Keratinocyte (primary cell): ENCODE results near the gene DNAJB14. TPM values are rescaled to one million over a fixed set of nuclear protein-coding genes. Genes with fewer than 3 reads are reported as not detected.

Source experiments
- DNase-seq: peaks from one replicate; pipeline ENCODE4 v3.0.0-alpha.2; 2011; ENCODE audit warnings: low read depth, missing footprints, low spot score
- FAIRE-seq: peaks from 2 replicates; lab custom pipeline; 2011; peaks lifted over from hg19 to GRCh38; lab: Jason Lieb, UNC
- H2AFZ ChIP-seq: 2 replicates; pipeline ENCODE4 v1.6.0; 2012; ENCODE audit warnings: low read length, control low read depth, inconsistent platforms; ENCODE audit not compliant: control insufficient read depth
- H3K27ac ChIP-seq: 2 replicates; pipeline ENCODE4 v1.5.1; 2011; ENCODE audit warnings: low read length; ENCODE audit not compliant: control insufficient read depth, insufficient read depth
- H3K27me3 ChIP-seq: 3 replicates; pipeline ENCODE4 v1.6.0; 2011; ENCODE audit warnings: low read length; ENCODE audit not compliant: control insufficient read depth, insufficient read depth; ENCODE audit errors: extremely low read depth
- H3K36me3 ChIP-seq, 2 experiments: 2 replicates in 1 of 2; 3 replicates in 1 of 2; pipeline ENCODE4 v1.5.1; 2011; ENCODE audit warnings: low read length in 2 of 2, mild to moderate bottlenecking in 1 of 2; ENCODE audit not compliant: control insufficient read depth in 2 of 2, insufficient read depth in 2 of 2; ENCODE audit errors: extremely low read depth in 1 of 2
- H3K4me1 ChIP-seq: 3 replicates; pipeline ENCODE4 v1.5.1; 2011; ENCODE audit warnings: low read length; ENCODE audit not compliant: control insufficient read depth, insufficient read depth; ENCODE audit errors: extremely low read depth
- H3K4me2 ChIP-seq: 3 replicates; pipeline ENCODE4 v1.6.0; 2011; ENCODE audit warnings: low read depth, low read length; ENCODE audit not compliant: control insufficient read depth, insufficient read depth; ENCODE audit errors: extremely low read depth
- H3K4me3 ChIP-seq, 3 experiments: fragments of 200-600 bp in 1 of 3; sonication (generic) in 1 of 3; 2 replicates in 2 of 3; 3 replicates in 1 of 3; pipeline ENCODE4 v1.5.1; 2011 to 2016; ENCODE audit warnings: low read length in 3 of 3, mild to moderate bottlenecking in 3 of 3, control low read depth in 2 of 3, inconsistent platforms in 1 of 3, low read depth in 1 of 3, mixed read lengths in 1 of 3, mixed run types in 1 of 3, moderate library complexity in 1 of 3; ENCODE audit not compliant: control insufficient read depth in 2 of 3, insufficient read depth in 2 of 3; ENCODE audit errors: extremely low read depth in 1 of 3
- H3K79me2 ChIP-seq: 2 replicates; pipeline ENCODE4 v1.6.0; 2012; ENCODE audit warnings: low read length; ENCODE audit not compliant: control insufficient read depth, insufficient read depth
- H3K9ac ChIP-seq: 3 replicates; pipeline ENCODE4 v1.6.0; 2011; ENCODE audit warnings: low read length; ENCODE audit not compliant: control insufficient read depth, insufficient read depth; ENCODE audit errors: extremely low read depth
- H3K9me1 ChIP-seq: 3 replicates; pipeline ENCODE4 v1.6.0; 2011; ENCODE audit warnings: low read length; ENCODE audit not compliant: control insufficient read depth, insufficient read depth; ENCODE audit errors: extremely low read depth
- H3K9me3 ChIP-seq: 2 replicates; pipeline ENCODE4 v1.5.1; 2012; ENCODE audit warnings: low read depth, low read length; ENCODE audit not compliant: control insufficient read depth
- H4K20me1 ChIP-seq: 3 replicates; pipeline ENCODE4 v1.6.0; 2011; ENCODE audit warnings: low read length; ENCODE audit not compliant: control insufficient read depth, insufficient read depth; ENCODE audit errors: extremely low read depth
- EZH2 ChIP-seq: IDR thresholded peaks from one replicate; pipeline ENCODE4 v1.6.1; 2012; ENCODE audit warnings: inconsistent platforms, mild to moderate bottlenecking, low read length, moderate library complexity
- dilution Hi-C: fragments of 300-500 bp; cut with MboI; formaldehyde crosslinking; loops from one replicate; pipeline ENCODE4 v1.7.0; 2020; ENCODE audit warnings: low sequenced_read_pairs; ENCODE audit not compliant: extremely low pct_ligation_motif_present
- polyA plus RNA-seq, 5 experiments: library from polyadenylated mRNA; depleted of rRNA in 3 of 5; stranded (reverse) in 3 of 5; stranded (forward) in 1 of 5; unstranded in 1 of 5; fragments of >200 nt; gene quantifications; 1 replicate in 1 of 5; 2 replicates in 3 of 5; 3 replicates in 1 of 5; pipeline versions ENCODE4 v1.2.1 to v1.2.3, GENCODE V29; 2011 to 2012; ENCODE audit warnings: missing spikeins in 2 of 5, low read depth in 1 of 5, low replicate concordance in 1 of 5
- TF ChIP-seq, protein P1 (sequence below), 3 experiments: IDR thresholded peaks in 1 of 3; conservative IDR thresholded peaks in 1 of 3; optimal IDR thresholded peaks in 1 of 3; 2 replicates in 2 of 3; 3 replicates in 1 of 3; pipeline versions ENCODE3 to v1.5.1; 2011; ENCODE audit warnings: low read length in 3 of 3, mild to moderate bottlenecking in 3 of 3, moderate library complexity in 2 of 3, control low read depth in 1 of 3, inconsistent platforms in 1 of 3; ENCODE audit not compliant: insufficient read depth in 2 of 3; ENCODE audit errors: extremely low read depth in 1 of 3

The DNAJB14 gene
- polyA plus RNA-seq, 1 donor (not counting 4 experiments of a cell fraction or from before 2014, with no cell fraction given), result 17.9 TPM

DNA sequence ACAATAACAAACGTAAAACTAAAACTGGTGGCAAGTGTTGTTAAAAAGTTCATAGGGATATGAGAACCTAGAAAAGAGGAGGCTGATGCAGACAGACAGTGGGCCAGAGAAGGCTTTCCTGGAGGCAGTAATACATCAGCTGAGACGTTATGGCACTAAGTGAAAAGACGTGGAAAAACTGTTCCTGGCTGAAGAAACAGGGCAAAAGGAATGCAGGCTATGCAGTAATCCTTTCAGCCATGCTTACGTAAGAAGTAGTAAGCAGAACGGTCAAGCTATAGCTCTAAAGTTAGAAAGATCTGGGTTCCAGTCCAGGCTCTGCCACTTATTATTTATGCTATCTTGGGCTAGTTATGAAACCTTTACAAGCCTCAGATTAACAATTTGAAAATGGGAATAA, 58.6 kb downstream of the DNAJB14 start:
- H3K27me3 ChIP-seq, result no peaks in the 10 kb centered on the region
- H2AFZ ChIP-seq, result no peak overlapping the region
- H3K9me1 ChIP-seq, result no peaks in the 10 kb centered on the region
- TF ChIP-seq, protein P1, sequence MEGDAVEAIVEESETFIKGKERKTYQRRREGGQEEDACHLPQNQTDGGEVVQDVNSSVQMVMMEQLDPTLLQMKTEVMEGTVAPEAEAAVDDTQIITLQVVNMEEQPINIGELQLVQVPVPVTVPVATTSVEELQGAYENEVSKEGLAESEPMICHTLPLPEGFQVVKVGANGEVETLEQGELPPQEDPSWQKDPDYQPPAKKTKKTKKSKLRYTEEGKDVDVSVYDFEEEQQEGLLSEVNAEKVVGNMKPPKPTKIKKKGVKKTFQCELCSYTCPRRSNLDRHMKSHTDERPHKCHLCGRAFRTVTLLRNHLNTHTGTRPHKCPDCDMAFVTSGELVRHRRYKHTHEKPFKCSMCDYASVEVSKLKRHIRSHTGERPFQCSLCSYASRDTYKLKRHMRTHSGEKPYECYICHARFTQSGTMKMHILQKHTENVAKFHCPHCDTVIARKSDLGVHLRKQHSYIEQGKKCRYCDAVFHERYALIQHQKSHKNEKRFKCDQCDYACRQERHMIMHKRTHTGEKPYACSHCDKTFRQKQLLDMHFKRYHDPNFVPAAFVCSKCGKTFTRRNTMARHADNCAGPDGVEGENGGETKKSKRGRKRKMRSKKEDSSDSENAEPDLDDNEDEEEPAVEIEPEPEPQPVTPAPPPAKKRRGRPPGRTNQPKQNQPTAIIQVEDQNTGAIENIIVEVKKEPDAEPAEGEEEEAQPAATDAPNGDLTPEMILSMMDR (optimal IDR thresholded peaks at IDR 0.05 in 1 of 3, IDR thresholded peaks at IDR 0.05 in 1 of 3, conservative IDR thresholded peaks at IDR 0.05 in 1 of 3; ENCODE audit: extremely low read depth in 1 of 3, insufficient read depth in 2 of 3, low read length in 3 of 3), result no peak
- no peak for TF ChIP-seq EZH2
- FAIRE-seq (peak; percentile 43), DNase-seq (no peak)
- peaks cover 5 to 13% of the 10 kb centered on the region in 2 experiments for H3K36me3 ChIP-seq
- H3K4me3 ChIP-seq, result no peak overlapping the region
- no peaks in the 10 kb centered on the region for H3K9me3 ChIP-seq
- no peak overlapping the region for H3K4me2 ChIP-seq
- H3K9ac ChIP-seq, result no peak overlapping the region
- peaks cover 2% of the 10 kb centered on the region for H3K4me1 ChIP-seq
- no peak overlapping the region for H3K27ac ChIP-seq
- dilution Hi-C loops, result no loop called here
- no peaks in the 10 kb centered on the region for H4K20me1 ChIP-seq
- H3K79me2 ChIP-seq, result peaks cover 40% of the 10 kb centered on the region

DNA sequence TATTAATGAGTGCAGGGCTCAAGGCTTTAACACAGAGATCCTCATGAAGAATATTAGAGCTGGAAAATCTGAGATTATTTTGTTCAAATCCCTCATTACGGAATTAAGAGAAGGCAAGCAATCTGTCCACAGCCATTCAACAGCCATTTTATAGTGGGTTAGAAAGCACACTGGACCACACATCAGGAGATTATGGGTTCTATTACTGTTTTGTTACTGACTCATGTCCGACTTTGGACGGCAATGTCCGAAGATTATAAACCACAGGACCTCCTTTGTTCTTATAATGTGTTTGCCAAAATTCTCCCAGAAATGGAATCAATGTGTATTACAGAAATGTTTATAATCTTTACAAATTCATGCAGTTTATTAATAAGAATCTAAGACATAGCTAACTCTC, 60.3 kb downstream of the DNAJB14 start:
- no peak for FAIRE-seq

More for the DNA sequence above, 60.3 kb downstream of the DNAJB14 start:
- no peaks in the 10 kb centered on the region for H3K9me1 ChIP-seq
- TF ChIP-seq EZH2, result no peak
- TF ChIP-seq, protein P1 (optimal IDR thresholded peaks at IDR 0.05 in 1 of 3, IDR thresholded peaks at IDR 0.05 in 1 of 3, conservative IDR thresholded peaks at IDR 0.05 in 1 of 3; ENCODE audit: extremely low read depth in 1 of 3, insufficient read depth in 2 of 3, low read length in 3 of 3), result no peak
- no peaks in the 10 kb centered on the region for H3K9me3 ChIP-seq
- H3K36me3 ChIP-seq, result peaks cover 5 to 13% of the 10 kb centered on the region in 2 experiments
- DNase-seq, result no peak
- no peaks in the 10 kb centered on the region for H3K27me3 ChIP-seq
- no peak overlapping the region for H2AFZ ChIP-seq
- H3K4me1 ChIP-seq, result no peaks in the 10 kb centered on the region
- no peak overlapping the region for H3K4me2 ChIP-seq
- H4K20me1 ChIP-seq, result no peaks in the 10 kb centered on the region
- H3K9ac ChIP-seq, result no peak overlapping the region
- H3K4me3 ChIP-seq, result no peak overlapping the region
- H3K27ac ChIP-seq, result no peak overlapping the region
- peaks cover 25% of the 10 kb centered on the region for H3K79me2 ChIP-seq
- dilution Hi-C loops, result no loop called here
